KOPT-K1 (cell line): Measurements from ENCODE around the gene MTO1.
"Not testable (repeated sequence)": the region's sequence is repeated elsewhere in the genome, so short reads cannot be mapped to it uniquely, and the experiment has no call there.

Source experiments
- H3K27ac ChIP-seq: fragments of 200-600 bp; sonication (generic); 2 replicates; pipeline ENCODE4 v1.5.1; 2016; ENCODE audit warnings: antibody characterized with exemption, mild to moderate bottlenecking, low read depth, low read length; ENCODE audit not compliant: poor library complexity, severe bottlenecking
- H3K36me3 ChIP-seq: fragments of 200-600 bp; sonication (generic); 2 replicates; pipeline ENCODE4 v1.5.1; 2017; ENCODE audit warnings: antibody characterized with exemption, mild to moderate bottlenecking, low read length, moderate library complexity; ENCODE audit not compliant: insufficient read depth
- H3K9me3 ChIP-seq: fragments of 200-600 bp; sonication (generic); 2 replicates; pipeline ENCODE4 v1.5.1; 2017; ENCODE audit warnings: antibody characterized with exemption, low read length, mild to moderate bottlenecking; ENCODE audit not compliant: insufficient read depth, poor library complexity, severe bottlenecking

Gene MTO1

DNA sequence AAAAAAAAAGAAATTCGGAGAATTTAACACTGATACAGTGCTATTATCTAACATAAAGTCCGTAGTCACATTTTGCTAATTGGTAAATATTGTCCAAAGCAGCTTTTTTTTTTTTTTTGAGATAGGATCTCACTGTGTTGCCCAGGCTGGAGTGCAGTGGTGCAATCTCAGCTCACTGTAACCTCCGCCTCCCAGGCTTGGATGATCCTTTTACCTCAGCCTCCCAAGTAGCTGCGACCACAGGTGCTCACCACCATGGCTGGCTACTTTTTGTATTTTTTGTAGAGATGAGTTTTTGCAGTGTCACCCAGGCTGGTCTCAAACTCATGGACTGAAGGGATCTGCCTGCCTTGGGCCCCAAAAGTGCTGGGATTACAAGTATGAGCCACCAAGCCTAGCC is 15.9 kb downstream of the MTO1 start:
- no peaks in the 10 kb centered on the region for H3K9me3 ChIP-seq
- H3K27ac ChIP-seq: no peak overlapping the region
- H3K36me3 ChIP-seq: peaks cover 100% of the 10 kb centered on the region

DNA sequence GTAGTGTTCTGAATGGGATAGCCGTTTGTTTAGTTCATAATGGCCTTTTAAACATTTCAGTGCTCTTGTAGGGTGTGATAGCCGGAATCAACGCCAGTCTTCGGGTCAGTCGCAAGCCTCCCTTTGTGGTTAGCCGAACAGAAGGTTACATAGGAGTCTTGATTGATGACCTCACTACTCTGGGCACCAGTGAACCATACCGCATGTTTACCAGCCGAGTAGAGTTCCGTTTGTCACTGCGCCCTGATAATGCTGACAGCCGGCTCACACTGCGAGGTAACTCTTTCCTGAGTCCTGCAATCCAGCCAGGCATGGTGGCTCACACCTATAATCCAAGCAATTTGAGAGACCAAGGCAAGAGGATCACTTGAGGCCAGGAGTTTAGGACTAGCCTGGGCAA is 20.4 kb downstream of the MTO1 start:
- Histone ChIP-seq H3K36me3 (peaks cover 100% of the 10 kb centered on the region), H3K27ac (no peak overlapping the region), H3K9me3 (no peaks in the 10 kb centered on the region)

DNA sequence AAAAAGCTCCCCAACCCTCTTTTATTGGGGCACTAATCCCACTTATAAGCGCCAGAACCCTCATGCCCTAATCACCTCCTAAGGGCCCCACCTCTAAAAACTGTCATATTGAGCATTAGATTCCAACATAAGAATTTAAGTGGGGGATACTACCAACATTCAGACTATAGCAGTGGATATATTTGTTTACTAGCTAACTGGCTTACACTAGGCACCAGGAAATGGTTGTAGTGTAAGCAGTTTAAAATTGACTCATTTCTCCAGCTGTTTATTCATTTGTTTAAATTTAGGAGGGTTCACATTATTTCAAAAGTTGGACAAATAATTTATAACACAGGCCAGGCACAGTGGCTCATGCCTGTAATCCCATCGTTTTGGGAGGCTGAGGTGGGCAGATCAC is 22.9 kb downstream of the MTO1 start:
- Histone ChIP-seq H3K27ac (no peak overlapping the region), H3K36me3 (peaks cover 99% of the 10 kb centered on the region), H3K9me3 (peaks cover 5% of the 10 kb centered on the region)

DNA sequence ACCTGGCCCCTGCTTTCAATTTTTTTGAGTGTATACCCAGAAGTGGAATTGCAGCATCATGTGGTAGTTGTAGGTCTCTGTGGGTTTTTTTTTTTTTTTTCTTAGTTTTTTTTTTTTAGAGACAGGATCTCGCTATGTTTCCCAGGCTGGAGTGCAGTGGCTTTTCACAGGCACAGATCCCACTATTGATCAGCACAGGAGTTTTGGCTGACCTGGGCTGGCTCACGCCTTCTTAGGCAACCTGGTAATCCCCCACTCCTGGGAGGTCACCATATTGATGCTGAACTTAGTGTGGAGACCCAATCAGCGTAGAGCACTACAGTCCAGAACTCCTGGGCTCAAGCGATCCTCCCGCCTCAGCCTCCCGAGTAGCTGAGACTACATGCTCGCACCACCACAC is 25.9 kb downstream of the MTO1 start:
- H3K36me3 ChIP-seq: peaks cover 92% of the 10 kb centered on the region
- H3K27ac ChIP-seq: no peak overlapping the region
- H3K9me3 ChIP-seq: peaks cover 9% of the 10 kb centered on the region

DNA sequence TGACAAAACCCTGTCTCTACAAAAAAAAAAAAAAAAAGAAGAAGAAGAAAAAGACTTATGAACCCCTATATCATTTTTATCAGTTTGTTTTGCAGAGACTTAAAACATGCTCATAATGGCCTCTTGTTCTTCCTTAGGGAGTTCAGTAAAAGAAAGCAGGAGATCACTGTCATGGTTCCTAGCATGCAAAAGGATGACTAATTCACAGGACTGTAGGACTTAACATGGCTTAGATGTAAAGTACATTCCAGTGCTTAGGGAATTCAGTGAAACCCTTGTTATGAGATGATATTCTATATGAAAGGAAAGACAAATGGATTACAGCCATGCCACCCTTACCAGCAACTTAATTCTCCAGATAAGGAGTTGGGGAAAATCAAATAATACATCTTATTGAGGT is 29.8 kb downstream of the MTO1 start:
- Histone ChIP-seq H3K36me3 (peaks cover 88% of the 10 kb centered on the region), H3K9me3 (peaks cover 9% of the 10 kb centered on the region)

DNA sequence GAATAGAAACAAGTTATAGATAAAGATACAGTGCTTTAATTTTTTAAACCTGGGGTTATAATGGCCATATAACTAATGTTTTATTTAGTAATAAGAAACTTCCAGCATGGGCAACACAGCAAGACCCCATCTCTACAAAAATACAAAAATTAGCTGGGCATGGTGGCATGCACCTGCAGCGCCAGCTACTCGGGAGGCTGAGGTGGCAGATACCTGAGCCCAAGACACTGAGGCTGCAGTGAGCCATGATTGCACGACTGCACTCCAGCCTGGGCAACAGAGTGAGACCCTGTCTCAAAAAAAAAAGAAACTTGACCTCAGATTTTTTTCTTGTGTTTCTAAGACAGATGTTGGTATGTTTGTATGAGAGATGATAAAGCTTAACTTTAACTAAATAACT is 36.4 kb downstream of the MTO1 start:
- no peak overlapping the region for H3K27ac ChIP-seq
- no peaks in the 10 kb centered on the region for H3K9me3 ChIP-seq
- peaks cover 97% of the 10 kb centered on the region for H3K36me3 ChIP-seq

More for the DNA sequence above, 29.8 kb downstream of the MTO1 start:
- no peak overlapping the region for H3K27ac ChIP-seq

DNA sequence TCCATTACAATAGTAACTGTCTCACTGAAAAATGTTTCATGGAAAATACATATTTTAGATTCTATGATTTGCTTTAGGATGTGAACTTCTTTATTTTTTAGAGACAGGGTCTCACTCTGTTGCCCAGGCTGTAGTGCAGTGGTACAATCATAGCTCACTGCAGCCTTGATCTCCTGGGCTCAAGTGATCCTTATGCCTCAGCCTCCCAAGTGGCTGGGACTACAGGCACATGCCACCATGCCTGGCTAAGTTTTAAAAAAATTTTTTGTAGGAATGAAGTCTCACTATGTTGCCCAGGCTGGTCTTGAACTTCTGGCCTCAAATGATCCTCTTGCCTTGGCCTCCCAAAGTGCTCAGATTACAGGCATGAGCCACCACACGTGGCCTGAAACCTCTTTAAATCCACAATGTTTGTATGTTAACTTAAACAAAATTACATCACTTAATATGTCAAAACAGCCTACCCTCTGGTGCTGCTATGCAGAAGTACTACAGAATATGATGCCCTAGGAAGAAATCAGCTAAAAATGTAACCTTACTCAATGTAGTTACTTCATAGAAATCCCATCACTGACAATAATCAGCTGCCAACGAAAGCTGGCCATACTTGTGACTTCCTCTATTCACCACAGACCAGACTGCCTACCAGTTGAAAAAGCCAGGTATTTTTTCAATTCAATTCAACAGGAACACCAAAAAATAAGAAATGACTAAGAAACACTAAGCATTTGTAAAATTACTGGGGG is 41.7 kb downstream of the MTO1 start:
- Histone ChIP-seq H3K9me3 (no peaks in the 10 kb centered on the region), H3K27ac (no peak overlapping the region), H3K36me3 (peaks cover 66% of the 10 kb centered on the region)

DNA sequence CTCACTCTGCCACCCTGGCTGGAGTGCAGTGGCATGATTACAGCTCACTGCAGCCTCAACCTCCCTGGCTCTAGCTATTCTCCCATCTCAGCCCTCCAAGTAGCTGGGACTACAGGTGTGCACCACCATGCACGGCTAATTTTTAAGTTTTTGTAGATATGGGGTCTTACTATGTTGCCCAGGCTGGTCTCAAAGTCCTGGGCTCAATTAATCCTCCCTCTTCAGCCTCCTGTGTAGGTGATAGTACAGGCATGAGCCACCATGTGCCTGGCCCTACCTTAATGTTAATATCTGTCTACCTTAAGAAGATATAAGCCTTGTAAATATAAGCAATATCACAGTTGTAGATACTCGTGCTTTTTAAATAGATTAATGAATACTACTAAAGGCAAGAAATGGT is 42.6 kb downstream of the MTO1 start:
- Histone ChIP-seq H3K9me3 (no peaks in the 10 kb centered on the region), H3K27ac (no peak overlapping the region), H3K36me3 (peaks cover 57% of the 10 kb centered on the region)

DNA sequence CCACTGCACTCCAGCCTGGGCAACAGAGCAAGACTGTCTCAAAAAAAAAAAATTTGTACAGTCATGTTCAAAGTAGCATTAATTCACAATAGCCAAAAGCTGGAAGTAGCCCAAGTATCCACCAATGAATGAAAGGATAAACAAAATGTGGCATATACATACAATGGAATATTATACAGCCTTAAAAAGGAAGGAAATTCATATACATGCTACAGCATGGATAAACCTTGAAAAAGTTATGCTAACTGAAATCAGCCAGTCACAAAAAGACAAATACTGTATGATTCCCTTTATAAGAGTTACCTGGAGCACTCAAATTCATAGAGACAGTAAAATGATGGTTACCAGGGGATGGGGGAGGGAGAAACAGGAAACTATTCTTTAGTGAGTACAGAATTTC is 43.6 kb downstream of the MTO1 start:
- Histone ChIP-seq H3K9me3 (no peaks in the 10 kb centered on the region), H3K36me3 (peaks cover 47% of the 10 kb centered on the region), H3K27ac (no peak overlapping the region)

DNA sequence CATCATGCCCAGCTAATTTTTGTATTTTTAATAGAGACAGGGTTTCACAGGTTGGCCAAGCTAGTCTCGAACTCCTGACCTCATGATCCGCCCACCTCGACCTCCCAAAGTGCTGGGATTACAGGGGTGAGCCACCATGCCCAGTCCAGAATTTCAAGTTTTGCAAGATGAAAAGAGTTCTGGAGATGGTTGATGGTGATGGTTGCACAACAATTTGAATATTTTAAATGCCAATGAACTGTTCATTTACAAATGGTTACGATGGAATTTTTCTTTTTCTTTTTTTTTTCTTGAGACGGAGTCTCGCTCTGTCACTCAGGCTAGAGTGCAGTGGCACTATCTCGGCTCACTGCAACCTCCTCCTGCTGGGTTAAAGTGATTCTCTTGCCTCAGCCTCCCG is 44.2 kb downstream of the MTO1 start:
- not testable (repeated sequence) for H3K9me3 ChIP-seq, H3K27ac ChIP-seq
- peaks cover 41% of the 10 kb centered on the region for H3K36me3 ChIP-seq

DNA sequence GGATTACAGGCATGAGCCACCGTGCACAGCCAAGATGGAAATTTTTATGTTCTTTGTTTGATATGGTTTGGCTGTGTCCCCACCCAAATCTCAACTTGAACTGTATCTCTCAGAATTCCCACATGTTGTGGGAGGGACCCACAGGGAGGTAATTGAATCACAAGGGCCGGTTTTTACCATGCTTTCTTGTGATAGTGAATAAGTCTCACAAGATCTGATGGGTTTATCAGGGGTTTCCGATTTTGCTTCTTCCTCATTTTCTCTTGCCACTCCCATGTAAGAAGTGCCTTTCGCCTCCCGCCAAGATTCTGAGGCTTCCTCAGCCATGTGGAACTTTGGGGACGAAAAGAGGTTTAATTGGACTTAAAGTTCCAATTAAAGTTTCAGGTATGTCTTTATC is 44.7 kb downstream of the MTO1 start:
- H3K9me3 ChIP-seq: no peaks in the 10 kb centered on the region
- H3K36me3 ChIP-seq: peaks cover 36% of the 10 kb centered on the region
- H3K27ac ChIP-seq: no peak overlapping the region

DNA sequence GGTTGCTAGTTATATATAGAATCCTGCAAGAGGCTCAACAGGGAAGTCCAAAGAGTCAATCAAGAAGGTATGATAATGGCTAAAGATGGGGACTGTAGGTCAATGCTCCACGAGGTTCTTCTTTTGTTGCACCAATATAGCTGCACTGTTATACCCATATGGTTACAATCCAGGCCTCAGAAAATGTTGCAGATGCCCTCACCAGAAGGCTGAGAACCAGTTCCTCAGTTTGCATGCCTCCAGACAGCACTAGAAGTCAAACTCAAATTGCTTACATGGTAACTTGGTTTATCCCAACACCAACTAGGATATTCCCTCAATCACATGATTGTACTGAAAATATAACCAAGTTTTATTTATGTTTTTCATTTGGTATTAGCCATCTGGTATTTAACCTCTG is 47.2 kb downstream of the MTO1 start:
- Histone ChIP-seq H3K9me3 (no peaks in the 10 kb centered on the region), H3K27ac (no peak overlapping the region), H3K36me3 (peaks cover 11% of the 10 kb centered on the region)

DNA sequence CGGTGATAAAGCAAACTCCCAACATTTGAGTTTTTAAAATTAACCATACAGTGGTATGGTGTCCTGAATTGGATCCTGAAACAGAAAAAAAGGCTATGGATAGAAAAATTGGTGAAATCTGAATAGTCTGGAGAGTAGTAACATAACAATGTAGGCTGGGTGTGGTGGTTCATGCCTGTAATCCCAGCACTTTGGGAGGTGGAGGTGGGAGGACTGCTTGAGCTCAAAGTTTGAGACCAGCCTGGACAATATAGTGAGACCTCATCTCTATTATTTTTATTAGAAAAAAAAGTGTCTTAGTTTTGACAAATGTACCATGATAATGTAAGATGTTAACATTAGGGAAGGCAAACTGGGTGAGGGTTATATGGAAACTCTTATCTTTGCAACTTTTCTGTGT is 48.3 kb downstream of the MTO1 start:
- peaks cover 7% of the 10 kb centered on the region for H3K36me3 ChIP-seq
- H3K27ac ChIP-seq: no peak overlapping the region
- no peaks in the 10 kb centered on the region for H3K9me3 ChIP-seq

DNA sequence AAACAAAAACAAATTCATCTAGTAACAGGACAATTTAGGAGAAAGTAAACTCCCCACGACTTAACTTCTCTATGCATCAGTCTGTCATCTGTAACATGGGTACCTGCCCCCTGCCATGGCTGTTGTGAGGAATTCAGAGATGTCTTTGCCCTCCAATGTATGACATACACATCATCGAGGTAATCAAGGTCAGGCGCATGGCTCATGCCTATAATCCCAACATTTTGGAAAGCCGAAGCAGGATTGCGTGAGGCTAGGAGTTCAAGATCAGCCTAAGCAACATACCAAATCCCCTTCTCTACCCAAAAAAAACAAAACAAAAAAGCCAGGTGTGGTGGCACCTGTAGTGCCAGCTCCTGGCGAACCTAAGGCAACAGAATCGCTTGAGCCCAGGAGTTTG is 50.3 kb downstream of the MTO1 start:
- Histone ChIP-seq H3K36me3 (peaks cover 26% of the 10 kb centered on the region), H3K27ac (no peak overlapping the region), H3K9me3 (no peaks in the 10 kb centered on the region)

DNA sequence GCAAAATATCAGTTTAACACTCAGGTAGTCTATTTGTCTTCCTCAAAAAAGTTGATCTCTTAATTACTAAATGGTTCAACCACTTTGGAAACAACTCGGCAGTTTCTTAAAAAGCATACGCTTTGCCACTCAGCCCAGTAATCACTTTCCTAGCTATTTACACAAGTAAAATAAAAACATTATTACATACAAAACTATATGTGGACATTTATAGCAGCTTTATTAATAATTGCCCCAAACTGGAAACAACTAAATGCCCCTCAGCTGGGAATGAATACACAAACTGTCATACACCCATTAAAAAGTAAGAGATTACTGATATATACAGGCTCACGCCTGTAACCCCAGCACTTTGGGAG is 51.9 kb downstream of the MTO1 start:
- H3K36me3 ChIP-seq: peaks cover 43% of the 10 kb centered on the region
- H3K27ac ChIP-seq: no peak overlapping the region
- no peaks in the 10 kb centered on the region for H3K9me3 ChIP-seq

DNA sequence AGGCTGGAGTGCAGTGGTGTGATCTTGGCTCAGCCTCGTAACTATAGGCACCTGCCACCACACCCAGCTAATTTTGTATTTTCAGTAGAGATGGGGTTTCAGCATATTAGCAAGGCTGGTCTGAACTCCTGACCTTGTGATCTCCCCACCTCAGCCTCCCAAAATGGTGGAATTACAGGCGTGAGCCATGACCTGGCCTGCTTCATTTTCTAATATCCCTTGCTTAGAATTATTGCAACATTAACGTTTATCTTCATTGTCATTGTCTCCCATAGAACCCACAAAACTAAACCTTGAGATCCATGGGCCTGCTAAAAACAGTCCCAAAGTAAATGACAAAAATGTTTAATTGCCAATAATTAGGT is 53.2 kb downstream of the MTO1 start:
- Histone ChIP-seq H3K9me3 (no peaks in the 10 kb centered on the region), H3K36me3 (peaks cover 56% of the 10 kb centered on the region), H3K27ac (no peak overlapping the region)
